ENCODE measurements around the gene SPTSSA. TPM values are rescaled to one million over a fixed set of nuclear protein-coding genes. Genes with fewer than 3 reads are reported as not detected.

SPTSSA gene
- total and polyA plus RNA-seq, 10 of the 15 experiments (the other 5 are each of a cell fraction or from before 2014, with no cell fraction given), result 9.3 to 37.7 (median 21.0) TPM

DNA sequence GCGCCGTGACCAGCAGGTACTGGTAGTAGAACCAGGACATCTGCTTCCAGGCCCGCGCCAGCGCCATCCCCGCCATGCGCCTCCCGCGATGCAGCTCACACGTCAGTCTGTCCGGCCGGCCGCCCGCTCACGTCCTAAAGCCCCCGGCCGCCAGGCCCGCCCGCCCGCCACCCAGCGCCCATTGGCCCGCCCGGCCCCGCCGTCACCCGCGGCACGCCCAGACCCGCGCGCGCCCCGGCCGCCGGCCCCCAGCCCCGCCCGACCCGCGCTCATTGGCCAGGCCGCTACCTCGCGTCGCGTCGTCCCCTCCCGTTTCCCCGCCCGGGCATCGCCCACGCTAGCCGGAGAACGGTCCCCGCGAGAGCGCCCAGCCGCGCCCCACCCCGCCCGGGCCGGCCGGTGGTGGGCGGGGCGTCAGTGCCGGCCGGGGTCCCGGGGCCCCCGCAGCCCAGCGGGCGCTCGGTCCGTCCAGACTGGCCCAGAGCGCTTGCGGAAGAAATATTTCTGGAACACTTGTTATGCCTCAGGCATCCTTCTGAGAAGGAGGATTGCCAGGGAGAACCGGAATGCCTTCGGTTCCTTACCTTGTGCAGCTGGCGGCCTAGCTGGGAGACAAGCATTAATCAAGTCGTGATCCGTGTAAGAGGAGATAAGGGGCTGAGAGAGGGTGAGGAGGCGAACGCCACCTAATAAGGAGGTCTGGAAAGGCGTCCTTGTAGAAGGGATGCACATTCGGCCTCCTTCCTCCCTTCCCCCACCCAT is at the start of gene SPTSSA (continued):
- no peak for TF ChIP-seq ZZZ3 (IDR thresholded peaks at IDR 0.05; ENCODE audit: control insufficient read depth, insufficient read length, low read depth)
- TF ChIP-seq HSF1 (IDR thresholded peaks at IDR 0.05; ENCODE audit: low read depth, low read length), result no peak
- TF ChIP-seq, protein P1, sequence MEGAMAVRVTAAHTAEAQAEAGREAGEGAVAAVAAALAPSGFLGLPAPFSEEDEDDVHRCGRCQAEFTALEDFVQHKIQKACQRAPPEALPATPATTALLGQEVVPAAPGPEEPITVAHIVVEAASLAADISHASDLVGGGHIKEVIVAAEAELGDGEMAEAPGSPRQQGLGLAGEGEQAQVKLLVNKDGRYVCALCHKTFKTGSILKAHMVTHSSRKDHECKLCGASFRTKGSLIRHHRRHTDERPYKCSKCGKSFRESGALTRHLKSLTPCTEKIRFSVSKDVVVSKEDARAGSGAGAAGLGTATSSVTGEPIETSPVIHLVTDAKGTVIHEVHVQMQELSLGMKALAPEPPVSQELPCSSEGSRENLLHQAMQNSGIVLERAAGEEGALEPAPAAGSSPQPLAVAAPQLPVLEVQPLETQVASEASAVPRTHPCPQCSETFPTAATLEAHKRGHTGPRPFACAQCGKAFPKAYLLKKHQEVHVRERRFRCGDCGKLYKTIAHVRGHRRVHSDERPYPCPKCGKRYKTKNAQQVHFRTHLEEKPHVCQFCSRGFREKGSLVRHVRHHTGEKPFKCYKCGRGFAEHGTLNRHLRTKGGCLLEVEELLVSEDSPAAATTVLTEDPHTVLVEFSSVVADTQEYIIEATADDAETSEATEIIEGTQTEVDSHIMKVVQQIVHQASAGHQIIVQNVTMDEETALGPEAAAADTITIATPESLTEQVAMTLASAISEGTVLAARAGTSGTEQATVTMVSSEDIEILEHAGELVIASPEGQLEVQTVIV (IDR thresholded peaks at IDR 0.05; ENCODE audit: borderline replicate concordance, partially characterized antibody), result no peak
- no peak for TF ChIP-seq PKNOX1 (IDR thresholded peaks at IDR 0.05)
- no peak for TF ChIP-seq SMC3 (IDR thresholded peaks at IDR 0.05; ENCODE audit: borderline replicate concordance, low read length)
- TF ChIP-seq ZBED1 (IDR thresholded peaks at IDR 0.05; ENCODE audit: borderline replicate concordance), result no peak
- TF ChIP-seq NBN (IDR thresholded peaks at IDR 0.05), result no peak
- TF ChIP-seq ELK1 (IDR thresholded peaks at IDR 0.05; ENCODE audit: low read depth, low read length), result no peak
- no peak for TF ChIP-seq CBX5 (IDR thresholded peaks at IDR 0.05; ENCODE audit: low read depth)
- peak; percentile 62; the same call in 1 of the 2 replicates for TF ChIP-seq SMAD5 (IDR thresholded peaks at IDR 0.05; ENCODE audit: low read depth)
- TF ChIP-seq EGR1 (IDR thresholded peaks at IDR 0.05; ENCODE audit: borderline replicate concordance in 1 of 2, low read depth in 2 of 2, low read length in 2 of 2), result peak in 1 of 2 experiments; percentile 97; a peak in 2 of 3 replicates
- TF ChIP-seq ETV6 (conservative IDR thresholded peaks at IDR 0.05 in 1 of 2, IDR thresholded peaks at IDR 0.05 in 1 of 2; ENCODE audit: borderline replicate concordance in 1 of 2, low read depth in 1 of 2), result 0 out of 4 replicates have a peak, but pooled peaks of 1 of the 2 experiments have one; percentile 26
- no peak for TF ChIP-seq JUNB (IDR thresholded peaks at IDR 0.05)
- no peak for TF ChIP-seq SREBF1 (IDR thresholded peaks at IDR 0.05; ENCODE audit: low read length)
- no peak for TF ChIP-seq SMAD1 (IDR thresholded peaks at IDR 0.05; ENCODE audit: low read depth, partially characterized antibody)
- no peak for TF ChIP-seq SUZ12 (IDR thresholded peaks at IDR 0.05; ENCODE audit: unreplicated experiment)
- no peak; the same call in 1 of the 2 replicates for TF ChIP-seq SIN3A (IDR thresholded peaks at IDR 0.05; ENCODE audit: low read depth, low read length)
- TF ChIP-seq EED (IDR thresholded peaks at IDR 0.05; ENCODE audit: low read depth), result no peak
- no peak for TF ChIP-seq CEBPB (IDR thresholded peaks at IDR 0.05; ENCODE audit: borderline replicate concordance in 1 of 2, low read depth in 2 of 2, low read length in 2 of 2)
- TF ChIP-seq HDAC2 (IDR thresholded peaks at IDR 0.05), result no peak
